LNCaP clone FGC (cell line): Measurements from ENCODE around the gene MORN1.

Experiments
- DNase-seq: peaks from one replicate; pipeline ENCODE4 v3.0.0-alpha.2; 2011; ENCODE audit warnings: low read depth
- H3K4me3 ChIP-seq: 2 replicates; pipeline ENCODE4 v1.5.1; 2011; ENCODE audit warnings: mild to moderate bottlenecking, low read depth, low read length, control low read depth
- TF ChIP-seq, protein P1 (sequence below): IDR thresholded peaks from 2 replicates; pipeline ENCODE4 v1.5.1; 2012; ENCODE audit warnings: mild to moderate bottlenecking; ENCODE audit not compliant: control insufficient read depth, insufficient read depth; ENCODE audit errors: extremely low read depth

MORN1 gene

GRCh38 chr1:2358651-2359640 is 32.4 kb downstream of the MORN1 start:
- TF ChIP-seq, protein P1, sequence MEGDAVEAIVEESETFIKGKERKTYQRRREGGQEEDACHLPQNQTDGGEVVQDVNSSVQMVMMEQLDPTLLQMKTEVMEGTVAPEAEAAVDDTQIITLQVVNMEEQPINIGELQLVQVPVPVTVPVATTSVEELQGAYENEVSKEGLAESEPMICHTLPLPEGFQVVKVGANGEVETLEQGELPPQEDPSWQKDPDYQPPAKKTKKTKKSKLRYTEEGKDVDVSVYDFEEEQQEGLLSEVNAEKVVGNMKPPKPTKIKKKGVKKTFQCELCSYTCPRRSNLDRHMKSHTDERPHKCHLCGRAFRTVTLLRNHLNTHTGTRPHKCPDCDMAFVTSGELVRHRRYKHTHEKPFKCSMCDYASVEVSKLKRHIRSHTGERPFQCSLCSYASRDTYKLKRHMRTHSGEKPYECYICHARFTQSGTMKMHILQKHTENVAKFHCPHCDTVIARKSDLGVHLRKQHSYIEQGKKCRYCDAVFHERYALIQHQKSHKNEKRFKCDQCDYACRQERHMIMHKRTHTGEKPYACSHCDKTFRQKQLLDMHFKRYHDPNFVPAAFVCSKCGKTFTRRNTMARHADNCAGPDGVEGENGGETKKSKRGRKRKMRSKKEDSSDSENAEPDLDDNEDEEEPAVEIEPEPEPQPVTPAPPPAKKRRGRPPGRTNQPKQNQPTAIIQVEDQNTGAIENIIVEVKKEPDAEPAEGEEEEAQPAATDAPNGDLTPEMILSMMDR, result no peak
- no peak overlapping the region for H3K4me3 ChIP-seq
- DNase-seq, result no peak

DNA sequence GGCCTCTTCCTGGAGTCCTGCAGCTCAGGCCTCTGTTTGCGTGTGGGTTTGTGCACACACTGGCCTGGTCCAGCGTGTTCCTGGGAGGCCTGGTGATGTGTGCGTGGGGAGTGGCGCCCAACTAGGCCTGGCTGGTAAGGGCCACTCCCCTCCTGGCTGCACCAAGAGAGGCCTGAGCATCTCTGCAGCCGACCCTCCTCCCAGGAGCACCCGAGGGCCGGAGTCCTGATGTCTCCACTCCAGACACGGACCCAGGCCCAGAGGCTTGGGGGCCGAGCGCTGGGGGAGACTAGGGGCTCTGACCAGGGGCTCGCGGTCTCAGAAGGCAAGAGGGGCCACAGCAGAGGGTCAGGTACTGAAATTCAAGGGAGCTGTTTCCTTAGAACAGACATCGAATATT is 33.3 kb downstream of the MORN1 start:
- DNase-seq, result no peak
- no peak overlapping the region for H3K4me3 ChIP-seq
- TF ChIP-seq, protein P1, result no peak

GRCh38 chr1:2356911-2357845 is 34.2 kb downstream of the MORN1 start:
- TF ChIP-seq, protein P1, result no peak
- H3K4me3 ChIP-seq, result no peak overlapping the region
- DNase-seq, result no peak

GRCh38 chr1:2356401-2356800 is 35.0 kb downstream of the MORN1 start:
- TF ChIP-seq, protein P1, result no peak
- DNase-seq, result no peak
- H3K4me3 ChIP-seq, result no peak overlapping the region

- H3K4me3 ChIP-seq, result no peak overlapping the region
- no peak for DNase-seq
- TF ChIP-seq, protein P1, result no peak
These were observed 35.7 kb downstream of the MORN1 start for GRCh38 chr1:2355373-2356261.
